Mammary epithelial cell (primary cell): Measurements from ENCODE around the gene PLCD4.

ENCODE experiments used
- EZH2 ChIP-seq: IDR thresholded peaks from 2 replicates; pipeline ENCODE4 v1.6.1; 2012; ENCODE audit warnings: low read length, inconsistent platforms, borderline replicate concordance
- TF ChIP-seq, protein P1 (sequence below), 2 donors: IDR thresholded peaks in 1 of 2; conservative IDR thresholded peaks in 1 of 2; 2 replicates each; pipeline ENCODE4 v1.5.1; 2011 to 2012; ENCODE audit warnings: inconsistent platforms in 2 of 2, low read length in 2 of 2, mild to moderate bottlenecking in 2 of 2, control low read depth in 1 of 2, low read depth in 1 of 2; ENCODE audit not compliant: insufficient read depth in 1 of 2; ENCODE audit errors: extremely low read depth in 1 of 2

- TF ChIP-seq, protein P1, sequence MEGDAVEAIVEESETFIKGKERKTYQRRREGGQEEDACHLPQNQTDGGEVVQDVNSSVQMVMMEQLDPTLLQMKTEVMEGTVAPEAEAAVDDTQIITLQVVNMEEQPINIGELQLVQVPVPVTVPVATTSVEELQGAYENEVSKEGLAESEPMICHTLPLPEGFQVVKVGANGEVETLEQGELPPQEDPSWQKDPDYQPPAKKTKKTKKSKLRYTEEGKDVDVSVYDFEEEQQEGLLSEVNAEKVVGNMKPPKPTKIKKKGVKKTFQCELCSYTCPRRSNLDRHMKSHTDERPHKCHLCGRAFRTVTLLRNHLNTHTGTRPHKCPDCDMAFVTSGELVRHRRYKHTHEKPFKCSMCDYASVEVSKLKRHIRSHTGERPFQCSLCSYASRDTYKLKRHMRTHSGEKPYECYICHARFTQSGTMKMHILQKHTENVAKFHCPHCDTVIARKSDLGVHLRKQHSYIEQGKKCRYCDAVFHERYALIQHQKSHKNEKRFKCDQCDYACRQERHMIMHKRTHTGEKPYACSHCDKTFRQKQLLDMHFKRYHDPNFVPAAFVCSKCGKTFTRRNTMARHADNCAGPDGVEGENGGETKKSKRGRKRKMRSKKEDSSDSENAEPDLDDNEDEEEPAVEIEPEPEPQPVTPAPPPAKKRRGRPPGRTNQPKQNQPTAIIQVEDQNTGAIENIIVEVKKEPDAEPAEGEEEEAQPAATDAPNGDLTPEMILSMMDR (conservative IDR thresholded peaks at IDR 0.05 in 1 of 2, IDR thresholded peaks at IDR 0.05 in 1 of 2; ENCODE audit: extremely low read depth in 1 of 2, insufficient read depth in 1 of 2, low read depth in 1 of 2, low read length in 2 of 2) = peak in 1 of 2 donors; percentile 16
- TF ChIP-seq EZH2 = no peak
Observed at GRCh38 chr2:218607436-218608115, at the start of gene PLCD4.
